ENCODE data around the gene CLCN1. TPM values are rescaled to one million over a fixed set of nuclear protein-coding genes. Genes with fewer than 3 reads are reported as not detected.

CLCN1 gene
- polyA plus RNA-seq, 4 donors = 0.05 to 0.17 (median 0.14) TPM

DNA sequence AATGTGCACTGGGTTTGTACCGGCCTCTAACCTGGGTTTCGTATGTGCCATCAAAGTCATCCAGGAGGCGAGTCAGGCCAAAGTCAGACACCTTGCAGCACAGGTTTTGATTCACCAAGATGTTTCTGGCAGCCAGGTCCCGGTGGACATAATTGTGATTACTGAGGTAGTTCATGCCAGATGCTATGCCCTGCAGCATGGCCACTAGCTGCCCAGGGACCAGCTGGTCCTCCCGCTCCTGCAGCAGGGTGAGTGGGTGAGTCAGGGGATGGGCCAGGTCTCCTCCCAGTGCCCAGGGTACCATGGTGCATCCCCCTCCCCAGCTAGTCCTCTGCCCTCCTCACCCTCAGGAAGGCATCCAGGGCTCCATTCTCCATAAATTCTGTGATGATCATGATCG lies 78.9 kb downstream of the CLCN1 start:
- DNase-seq (ENCODE audit: low read depth in 4 of 4, low spot score in 2 of 4) = no peak

DNA sequence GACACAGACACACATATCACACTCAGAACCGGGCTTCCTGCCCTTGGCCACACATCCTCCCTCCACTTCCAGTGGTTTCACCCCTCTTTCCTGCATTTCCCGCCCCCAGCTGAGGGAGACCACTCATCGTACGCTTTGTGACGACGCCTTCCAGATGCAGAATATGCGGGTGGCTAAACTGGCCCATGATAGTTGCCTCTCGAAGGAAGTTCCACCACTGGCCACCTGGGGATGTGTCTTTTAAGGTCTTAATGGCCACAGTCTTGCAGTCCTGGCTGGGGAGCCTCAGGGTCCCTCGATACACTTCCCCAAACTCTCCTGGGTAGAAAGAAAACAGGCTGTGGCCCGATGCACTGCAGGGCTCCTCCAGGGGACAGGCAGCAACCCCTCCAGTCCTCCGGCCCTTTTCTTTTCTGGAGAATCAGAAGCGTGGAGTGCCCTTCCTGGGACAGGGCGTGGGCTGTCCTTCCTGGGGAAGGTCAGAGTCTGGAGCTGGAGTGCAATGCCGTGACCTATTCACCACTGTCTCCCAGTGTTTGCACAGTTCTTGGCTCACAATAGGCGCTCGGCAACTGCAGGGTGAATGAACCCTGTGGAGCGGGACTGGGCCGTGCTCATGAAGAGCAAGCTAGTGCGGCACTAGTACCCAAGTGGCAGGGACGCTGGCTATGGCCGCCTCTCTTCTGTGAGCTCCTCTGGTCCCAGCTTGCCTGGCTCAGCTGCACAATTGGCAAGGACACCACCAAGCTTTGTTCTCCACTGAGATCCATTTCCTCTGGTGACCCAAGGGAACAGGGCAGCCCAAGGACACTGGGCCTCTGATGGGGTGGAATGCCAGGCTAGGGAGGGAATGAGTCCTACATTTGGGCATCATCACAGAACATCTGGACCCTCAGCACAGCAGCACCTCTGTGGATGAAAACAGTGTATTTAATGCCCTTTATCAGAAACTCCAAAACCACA lies 79.6 kb downstream of the CLCN1 start:
- DNase-seq (ENCODE audit: low read depth in 4 of 4, low spot score in 2 of 4) = no peak

DNA sequence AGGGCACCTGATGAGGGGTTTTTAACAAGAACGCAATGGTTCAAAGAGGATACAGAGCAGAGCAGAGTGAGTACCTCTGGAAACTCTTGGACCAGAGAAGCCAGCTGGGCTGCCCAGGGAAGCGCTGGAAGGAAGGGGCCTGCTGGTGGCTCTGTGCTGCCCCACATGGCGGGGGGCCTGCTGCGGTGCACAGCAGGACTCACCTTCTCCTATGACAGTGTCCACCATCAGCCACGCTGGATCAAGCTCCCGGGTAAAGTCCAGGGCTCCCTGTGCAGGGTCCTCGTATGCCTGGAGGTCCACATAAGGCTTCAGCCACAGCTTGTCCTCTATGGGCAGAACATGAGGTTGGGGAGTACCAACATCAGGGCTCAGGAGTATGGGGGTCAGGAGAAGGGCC lies 80.3 kb downstream of the CLCN1 start:
- no peak for DNase-seq (ENCODE audit: low read depth in 4 of 4, low spot score in 2 of 4)

DNA sequence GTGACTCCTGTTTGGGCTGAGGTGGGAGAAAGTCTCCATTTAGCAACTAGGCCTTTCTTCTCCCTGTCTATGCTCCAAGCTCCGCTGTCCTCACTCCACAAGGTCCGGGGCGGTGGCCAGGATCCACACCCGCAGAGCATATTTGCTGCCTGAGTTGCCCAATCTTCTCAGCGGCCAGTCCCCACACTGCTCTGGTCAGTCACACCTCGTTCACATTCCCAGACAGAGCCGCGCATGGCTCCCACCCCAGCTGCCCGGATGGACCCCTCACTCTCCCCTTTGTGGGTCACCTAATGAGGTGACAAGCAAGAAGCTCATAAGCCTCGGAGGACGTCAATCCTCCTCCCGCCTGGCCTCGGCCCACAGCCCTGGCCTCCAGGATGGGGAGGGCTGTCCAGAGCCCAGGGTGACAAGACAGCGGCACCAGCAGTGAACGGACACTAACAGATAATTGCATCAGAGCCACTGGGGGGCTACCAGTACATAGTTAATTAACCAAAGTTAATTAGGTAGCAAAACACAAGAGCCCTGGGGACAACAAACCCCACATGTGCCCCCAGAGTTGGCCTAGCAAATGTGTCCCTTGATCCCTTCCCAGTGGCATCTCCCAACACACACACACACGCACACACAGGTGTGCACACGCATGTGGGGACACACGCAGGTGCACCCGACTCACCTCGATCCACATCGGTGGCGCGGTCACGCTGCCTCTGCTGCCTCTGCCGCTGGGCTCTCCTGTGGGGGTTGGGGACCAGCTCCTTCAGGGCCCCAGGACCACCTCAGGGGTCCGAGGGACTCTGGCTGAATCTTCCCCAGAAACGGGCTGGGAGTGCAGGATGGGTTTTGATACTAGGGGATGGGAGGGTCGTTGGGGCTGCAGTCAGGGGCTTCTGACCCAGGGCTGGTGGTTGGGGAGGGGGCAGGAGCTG lies 81.0 kb downstream of the CLCN1 start:
- no peak for DNase-seq (ENCODE audit: low read depth in 4 of 4, low spot score in 2 of 4)

DNA sequence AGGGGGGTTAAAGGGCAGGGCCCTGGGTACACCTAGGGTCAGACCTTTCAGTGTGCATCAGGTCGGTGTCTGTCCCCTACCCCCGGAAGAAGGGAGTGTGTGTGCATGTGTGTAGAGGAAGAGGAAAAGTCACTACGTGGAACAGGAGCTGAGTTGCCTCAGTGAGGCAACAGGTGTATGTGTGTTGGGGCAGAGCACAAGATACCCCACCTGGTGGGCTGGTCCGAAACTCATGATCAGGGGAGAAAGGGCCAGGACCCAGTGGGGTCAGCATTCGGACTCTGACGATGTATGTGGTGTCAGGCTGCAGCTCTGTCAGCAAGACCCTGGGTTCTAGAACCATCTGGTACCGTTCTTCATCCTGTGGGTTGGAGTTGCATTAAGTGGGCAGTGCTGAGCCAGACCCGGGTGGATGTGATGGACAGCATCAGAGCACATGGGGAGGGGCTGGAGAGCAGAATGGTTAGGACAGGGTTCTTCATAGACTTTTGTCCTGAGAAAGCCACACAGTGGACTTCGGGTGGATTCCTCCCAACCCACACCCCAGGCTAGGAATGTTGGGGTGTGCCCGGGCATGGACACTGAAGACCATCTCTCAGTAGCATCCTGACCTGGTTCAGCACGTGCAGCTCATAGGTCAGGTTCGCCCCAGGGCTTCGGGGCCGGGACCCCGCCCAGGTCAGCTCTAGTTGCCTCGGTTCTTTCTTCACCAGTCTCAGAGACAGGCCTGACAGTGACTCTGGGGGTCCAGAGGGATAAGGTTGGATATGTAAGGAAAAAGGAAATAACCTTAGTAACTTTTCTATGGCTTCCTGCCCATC lies 82.0 kb downstream of the CLCN1 start:
- no peak for DNase-seq (ENCODE audit: low read depth in 4 of 4, low spot score in 2 of 4)

DNA sequence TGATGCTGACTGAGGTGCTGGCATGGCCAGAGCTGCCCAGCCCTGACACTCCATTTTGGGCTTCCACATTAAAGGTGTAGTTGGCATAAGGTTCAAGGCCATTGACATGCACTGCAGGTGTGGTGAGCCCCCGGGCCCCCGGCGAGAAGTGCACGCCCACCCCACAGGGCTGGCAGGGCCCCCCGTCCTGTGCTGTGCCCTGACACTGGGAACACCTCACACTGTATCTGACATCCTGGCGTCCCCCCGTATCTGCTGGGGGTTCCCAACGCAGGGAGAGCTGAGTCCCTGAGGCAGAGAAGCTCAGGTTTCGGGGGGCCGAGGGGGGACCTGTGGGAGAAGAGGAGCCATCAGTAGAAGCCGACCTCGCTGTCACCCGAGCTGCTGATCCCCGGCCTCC lies 82.7 kb downstream of the CLCN1 start:
- DNase-seq (ENCODE audit: low read depth in 4 of 4, low spot score in 2 of 4) = no peak

DNA sequence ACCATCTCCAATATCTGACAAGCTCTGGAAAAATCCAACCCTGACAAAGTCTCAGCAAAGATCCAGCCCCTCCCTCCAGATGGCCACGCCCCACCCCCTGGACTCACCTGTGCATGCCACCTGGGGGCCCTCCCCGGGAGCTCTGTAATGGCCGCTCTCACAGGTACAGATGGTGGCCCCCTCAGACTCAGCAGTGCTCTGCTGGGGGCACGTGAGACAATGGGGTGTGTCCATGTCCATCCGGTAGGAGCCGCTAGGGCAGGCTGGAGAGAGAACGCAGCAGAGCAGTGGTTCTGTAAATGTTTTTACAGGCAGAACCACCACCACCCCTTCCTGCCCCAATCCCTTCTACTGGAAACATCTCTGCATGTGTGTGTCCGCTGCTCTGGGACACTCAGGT lies 83.2 kb downstream of the CLCN1 start:
- no peak for DNase-seq (ENCODE audit: low read depth in 4 of 4, low spot score in 2 of 4)

DNA sequence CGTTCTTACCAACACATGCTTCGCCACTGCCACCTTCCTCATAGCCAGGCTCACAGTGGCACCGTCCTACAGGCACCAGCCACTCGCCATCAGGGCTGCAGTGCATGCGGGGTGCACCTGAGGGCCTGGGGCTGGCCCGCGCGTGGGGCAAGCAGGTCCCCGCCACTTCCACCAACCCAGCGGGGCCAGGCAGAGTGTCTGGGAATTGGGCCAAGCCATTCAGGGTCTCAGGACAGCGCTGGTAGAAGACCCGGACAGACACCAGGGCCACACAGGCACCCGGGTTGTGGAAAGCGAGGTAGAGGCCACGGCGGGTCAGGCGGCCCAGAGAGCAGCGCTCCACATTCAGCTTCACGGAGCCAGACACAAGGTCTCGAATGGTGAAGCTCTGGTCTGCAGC lies 83.7 kb downstream of the CLCN1 start:
- no peak for DNase-seq (ENCODE audit: low read depth in 4 of 4, low spot score in 2 of 4)

DNA sequence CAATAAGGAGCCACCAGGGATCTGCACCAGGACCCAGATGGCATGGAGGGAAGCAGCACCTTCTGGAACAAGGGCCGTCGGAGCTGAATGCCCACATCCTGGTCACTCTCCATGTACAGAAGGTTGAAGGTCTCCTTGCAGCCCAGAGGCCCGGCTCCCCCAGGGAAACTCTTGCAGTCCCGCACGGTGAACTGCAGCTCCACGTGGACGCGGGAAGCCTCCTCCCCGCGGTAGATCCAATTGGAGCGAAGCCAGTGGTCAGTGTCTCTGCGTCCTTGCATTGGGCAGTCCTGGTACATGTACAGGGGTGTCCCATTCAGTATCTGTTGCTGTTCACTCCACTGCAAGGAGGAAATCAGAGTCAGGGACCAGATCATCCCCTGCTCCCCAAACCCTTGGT lies 85.4 kb downstream of the CLCN1 start:
- no peak for DNase-seq (ENCODE audit: low read depth in 4 of 4, low spot score in 2 of 4)

Other genes with a start within 250 kb of the CLCN1 start
- gene PIP, start 184.0 kb upstream of the CLCN1 start, polyA plus RNA-seq (ENCODE audit: insufficient read length in 4 of 4) = not detected
- not detected for gene TAS2R39, start 132.7 kb upstream of the CLCN1 start, polyA plus RNA-seq (ENCODE audit: insufficient read length in 4 of 4)
- gene TAS2R40, start 94.1 kb upstream of the CLCN1 start, polyA plus RNA-seq (ENCODE audit: insufficient read length in 4 of 4) = not detected
- gene GSTK1, start 52.7 kb upstream of the CLCN1 start, polyA plus RNA-seq (ENCODE audit: insufficient read length in 4 of 4) = 100 to 1,000 TPM; 194 to 231 (median 210) TPM
- 10 to 100 TPM; 53.2 to 74.8 (median 63.0) TPM for gene TMEM139, start 31.2 kb upstream of the CLCN1 start, polyA plus RNA-seq (ENCODE audit: insufficient read length in 4 of 4)
- gene CASP2, start 27.8 kb upstream of the CLCN1 start, polyA plus RNA-seq (ENCODE audit: insufficient read length in 4 of 4) = 10 to 100 TPM; 42.5 to 61.9 (median 53.3) TPM
- 1 to 10 TPM; 2.2 to 2.7 (median 2.4) TPM for gene FAM131B, start 46.6 kb downstream of the CLCN1 start, polyA plus RNA-seq (ENCODE audit: insufficient read length in 4 of 4)
- gene ZYX, start 65.2 kb downstream of the CLCN1 start, polyA plus RNA-seq (ENCODE audit: insufficient read length in 4 of 4) = 100 to 1,000 TPM in 2 of 4 donors, 10 to 100 TPM in 2; 61.8 to 112 (median 96.6) TPM
- gene EPHA1, start 92.7 kb downstream of the CLCN1 start, polyA plus RNA-seq (ENCODE audit: insufficient read length in 4 of 4) = 10 to 100 TPM; 16.3 to 20.4 (median 18.9) TPM
- gene TAS2R60, start 127.3 kb downstream of the CLCN1 start, polyA plus RNA-seq (ENCODE audit: insufficient read length in 4 of 4) = not detected
- gene TAS2R41, start 161.8 kb downstream of the CLCN1 start, polyA plus RNA-seq (ENCODE audit: insufficient read length in 4 of 4) = not detected